ENCODE results near the gene RIPK1.
A peak's percentile ranks its signal among the peaks of the same experiment; 100 is the strongest.
"Not testable (repeated sequence)": the region's sequence is repeated elsewhere in the genome, so short reads cannot be mapped to it uniquely, and the experiment has no call there.

The RIPK1 gene

DNA sequence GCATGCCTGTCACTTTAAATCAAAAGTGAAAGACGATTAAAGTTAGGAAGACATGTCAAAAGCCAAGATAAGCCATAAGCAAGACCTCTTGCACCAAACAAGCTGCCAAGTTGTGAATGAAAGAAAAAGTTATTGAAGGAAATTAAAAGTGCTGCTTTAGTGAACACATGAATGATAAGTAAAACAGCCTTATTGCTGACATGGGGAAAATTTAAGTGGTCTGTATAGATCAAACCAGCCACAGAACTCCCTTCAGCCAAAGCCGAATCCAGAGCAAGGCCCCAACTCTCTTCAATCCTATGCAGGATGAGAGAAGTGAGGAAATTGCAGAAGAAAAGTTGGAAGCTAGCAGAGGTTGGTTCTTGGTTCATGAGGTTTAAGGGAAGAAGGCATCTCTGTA lies 9.3 kb upstream of the RIPK1 start:
- no peak for DNase-seq (ENCODE audit: low read depth)
- TF ChIP-seq, protein P1, sequence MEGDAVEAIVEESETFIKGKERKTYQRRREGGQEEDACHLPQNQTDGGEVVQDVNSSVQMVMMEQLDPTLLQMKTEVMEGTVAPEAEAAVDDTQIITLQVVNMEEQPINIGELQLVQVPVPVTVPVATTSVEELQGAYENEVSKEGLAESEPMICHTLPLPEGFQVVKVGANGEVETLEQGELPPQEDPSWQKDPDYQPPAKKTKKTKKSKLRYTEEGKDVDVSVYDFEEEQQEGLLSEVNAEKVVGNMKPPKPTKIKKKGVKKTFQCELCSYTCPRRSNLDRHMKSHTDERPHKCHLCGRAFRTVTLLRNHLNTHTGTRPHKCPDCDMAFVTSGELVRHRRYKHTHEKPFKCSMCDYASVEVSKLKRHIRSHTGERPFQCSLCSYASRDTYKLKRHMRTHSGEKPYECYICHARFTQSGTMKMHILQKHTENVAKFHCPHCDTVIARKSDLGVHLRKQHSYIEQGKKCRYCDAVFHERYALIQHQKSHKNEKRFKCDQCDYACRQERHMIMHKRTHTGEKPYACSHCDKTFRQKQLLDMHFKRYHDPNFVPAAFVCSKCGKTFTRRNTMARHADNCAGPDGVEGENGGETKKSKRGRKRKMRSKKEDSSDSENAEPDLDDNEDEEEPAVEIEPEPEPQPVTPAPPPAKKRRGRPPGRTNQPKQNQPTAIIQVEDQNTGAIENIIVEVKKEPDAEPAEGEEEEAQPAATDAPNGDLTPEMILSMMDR (IDR thresholded peaks at IDR 0.05; ENCODE audit: control insufficient read depth, extremely low read depth, insufficient read depth) = no peak
- H3K4me3 ChIP-seq (ENCODE audit: low read depth, low read length) = no peak overlapping the region

DNA sequence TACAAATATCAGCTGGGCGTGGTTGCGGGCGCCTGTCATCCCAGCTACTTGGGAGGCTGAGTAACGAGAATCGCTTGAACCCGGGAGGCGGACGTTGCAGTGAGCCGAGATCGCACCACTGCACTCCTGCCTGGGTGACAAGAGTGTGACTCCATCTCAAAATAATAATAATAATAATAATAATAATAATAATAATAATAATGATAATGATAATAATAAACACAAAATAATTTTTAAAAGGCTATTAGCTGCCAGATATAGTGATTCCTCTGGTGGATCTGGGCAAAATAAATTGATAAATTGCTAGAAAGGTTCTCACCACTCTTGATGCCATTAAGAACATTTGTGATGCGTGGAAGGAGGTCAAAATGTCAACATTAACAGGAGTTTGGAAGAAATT lies 8.2 kb upstream of the RIPK1 start:
- not testable (repeated sequence) for H3K4me3 ChIP-seq (ENCODE audit: low read depth, low read length); DNase-seq (ENCODE audit: low read depth)

DNA sequence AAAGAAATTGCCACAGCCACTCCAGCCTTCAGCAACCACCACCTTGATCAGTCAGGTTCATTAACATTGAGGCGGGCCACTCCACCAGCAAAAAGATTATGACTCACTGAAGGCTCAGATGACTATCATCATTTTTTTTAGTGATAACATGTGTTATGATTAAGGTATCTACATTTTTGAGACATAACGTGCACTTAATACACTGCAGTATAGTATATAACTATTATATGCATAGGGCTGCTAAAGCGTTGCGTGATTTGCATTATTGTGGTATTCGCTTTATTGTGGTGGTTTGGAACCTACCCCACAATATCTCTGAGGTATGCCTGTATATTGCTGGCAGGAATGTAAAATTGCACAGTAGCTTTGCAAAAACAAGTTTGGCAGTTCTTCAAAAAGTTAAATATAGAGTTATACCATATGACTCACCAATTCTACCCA lies 6.8 kb upstream of the RIPK1 start:
- no peak for DNase-seq (ENCODE audit: low read depth)
- no peak overlapping the region for H3K4me3 ChIP-seq (ENCODE audit: low read depth, low read length)
- TF ChIP-seq, protein P1 (IDR thresholded peaks at IDR 0.05; ENCODE audit: control insufficient read depth, extremely low read depth, insufficient read depth) = no peak

DNA sequence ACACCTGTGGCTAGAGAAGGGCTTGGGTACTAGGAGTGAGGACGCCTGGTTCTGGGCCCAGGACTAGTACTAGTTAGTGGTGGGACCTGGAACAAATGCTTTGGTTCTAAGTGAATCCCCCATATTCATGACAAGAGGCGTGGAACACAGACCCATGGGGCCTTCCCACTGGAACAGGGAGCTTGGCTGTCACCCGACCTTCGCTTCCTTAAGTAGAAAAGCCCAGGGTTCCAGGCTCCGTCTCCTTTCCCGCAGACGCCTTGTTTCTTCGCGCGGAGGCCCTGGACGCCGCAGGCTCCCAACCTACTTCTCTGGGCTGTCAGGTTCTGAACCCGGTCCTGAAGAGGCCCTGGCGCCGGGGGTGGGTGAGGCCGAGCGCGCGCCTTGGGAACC lies 5.0 kb upstream of the RIPK1 start:
- peak overlapping the region; percentile 55 for H3K4me3 ChIP-seq (ENCODE audit: low read depth, low read length)
- DNase-seq (ENCODE audit: low read depth) = not testable (repeated sequence)

DNA sequence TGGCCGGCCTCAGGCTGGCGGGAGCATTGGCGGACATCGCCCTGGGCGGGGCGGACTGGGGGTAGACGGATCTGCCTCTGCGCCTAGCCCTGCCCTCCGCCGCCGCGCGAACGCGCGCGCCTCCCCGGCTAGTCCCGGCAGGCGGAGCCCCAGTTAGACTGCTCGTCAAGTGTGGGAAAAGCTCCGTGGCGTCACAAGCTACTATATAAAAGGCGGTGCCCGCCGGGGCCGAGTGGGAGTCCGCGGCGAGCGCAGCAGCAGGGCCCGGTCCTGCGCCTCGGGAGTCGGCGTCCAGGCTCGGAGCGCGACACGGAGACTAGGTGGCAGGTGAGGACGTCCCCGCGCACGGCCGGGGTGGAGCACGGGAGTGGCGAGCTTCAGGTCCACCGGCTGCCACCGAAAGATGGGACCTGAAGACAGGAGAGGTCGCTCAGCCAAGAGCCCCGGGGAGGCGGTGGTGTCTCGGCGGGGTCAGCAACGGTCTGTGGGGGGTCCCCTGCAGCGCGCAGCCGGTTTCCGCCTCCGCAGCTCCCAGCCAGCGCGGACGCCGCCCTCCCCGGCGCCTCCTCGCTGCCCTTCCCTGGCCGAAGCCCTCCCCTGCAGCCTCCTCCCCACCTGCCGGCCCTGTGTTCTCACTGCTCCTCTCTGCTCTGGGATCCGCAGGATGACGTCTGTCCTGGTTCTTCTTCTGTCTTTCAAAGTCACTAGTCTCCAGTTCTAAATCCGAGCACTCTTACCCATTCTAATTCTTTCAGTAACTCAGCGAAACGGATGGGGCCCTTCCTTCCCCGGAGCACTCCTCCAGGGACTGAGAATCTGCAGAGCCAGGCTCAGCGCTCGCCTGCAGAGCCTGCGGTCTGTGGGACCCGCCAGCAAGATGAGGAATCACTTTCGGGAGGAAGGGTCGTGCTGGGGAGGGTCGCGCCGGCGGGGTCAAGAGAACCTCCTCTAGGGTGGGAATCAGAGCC lies 4.3 kb upstream of the RIPK1 start:
- DNase-seq (ENCODE audit: low read depth) = peak; percentile 56
- TF ChIP-seq, protein P1 (IDR thresholded peaks at IDR 0.05; ENCODE audit: control insufficient read depth, extremely low read depth, insufficient read depth) = no peak

DNA sequence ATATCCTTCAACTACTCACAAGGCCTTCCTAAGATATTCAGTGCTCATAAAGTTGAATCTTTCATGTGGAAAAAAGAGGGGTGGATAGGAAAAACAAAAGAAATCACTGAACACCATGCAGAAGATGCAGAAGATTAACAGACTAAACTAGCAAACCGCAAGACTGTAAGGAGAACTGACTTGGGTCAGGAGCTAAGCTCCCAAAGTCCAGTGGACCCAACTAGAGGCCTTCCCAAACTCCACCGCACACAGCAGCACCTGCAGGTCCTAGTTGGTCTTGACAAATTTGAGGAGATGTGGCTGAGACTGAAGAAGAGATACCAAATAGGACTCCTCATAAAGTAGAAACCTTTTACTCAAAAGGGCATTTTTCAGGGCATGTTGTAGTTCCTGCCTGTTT lies 3.3 kb downstream of the RIPK1 start:
- H3K4me3 ChIP-seq (ENCODE audit: low read depth, low read length) = no peak overlapping the region
- TF ChIP-seq, protein P1 (IDR thresholded peaks at IDR 0.05; ENCODE audit: control insufficient read depth, extremely low read depth, insufficient read depth) = no peak
- no peak for DNase-seq (ENCODE audit: low read depth)

More for the DNA sequence above, 4.3 kb upstream of the RIPK1 start:
- H3K4me3 ChIP-seq (ENCODE audit: low read depth, low read length) = peak overlapping the region; percentile 55

DNA sequence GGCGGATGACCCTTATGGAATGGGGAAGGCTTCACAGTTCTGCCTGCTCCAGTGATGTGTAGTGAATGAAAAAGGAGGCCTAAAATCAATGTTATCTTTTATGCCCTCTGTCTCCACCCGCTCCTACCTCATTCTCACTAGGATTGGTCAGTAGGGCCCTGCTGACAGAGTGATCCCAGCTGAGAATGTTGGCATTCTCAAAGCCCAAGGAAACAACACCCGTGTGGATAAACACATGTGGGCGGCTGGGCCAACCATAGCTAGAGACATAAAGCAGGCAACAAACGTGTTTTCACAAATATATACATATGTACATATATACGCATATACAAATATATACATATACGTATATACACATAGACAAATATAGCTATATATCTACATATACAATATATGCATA lies 4.5 kb downstream of the RIPK1 start:
- no peak overlapping the region for H3K4me3 ChIP-seq (ENCODE audit: low read depth, low read length)
- TF ChIP-seq, protein P1 (IDR thresholded peaks at IDR 0.05; ENCODE audit: control insufficient read depth, extremely low read depth, insufficient read depth) = no peak
- DNase-seq (ENCODE audit: low read depth) = no peak

DNA sequence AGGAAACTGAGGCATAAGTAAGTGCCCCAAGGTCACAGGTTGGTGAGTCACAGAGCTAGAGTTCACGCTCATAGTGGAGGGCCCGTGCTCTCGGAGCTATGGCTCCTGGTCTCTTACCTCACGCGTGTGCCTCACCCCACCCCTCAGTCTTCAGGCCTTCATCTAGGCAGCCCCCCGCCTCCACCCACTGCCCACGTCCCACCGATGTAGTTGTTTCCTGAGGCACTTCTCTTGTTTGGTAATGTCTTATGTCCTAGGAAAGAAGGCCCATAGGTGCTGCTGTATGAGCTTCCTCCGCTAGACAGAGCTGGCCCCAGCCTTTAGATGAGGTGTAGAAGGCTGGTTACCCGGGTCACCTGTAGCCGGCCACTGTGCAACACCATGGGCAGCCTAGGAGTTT lies 5.1 kb downstream of the RIPK1 start:
- TF ChIP-seq, protein P1 (IDR thresholded peaks at IDR 0.05; ENCODE audit: control insufficient read depth, extremely low read depth, insufficient read depth) = no peak
- H3K4me3 ChIP-seq (ENCODE audit: low read depth, low read length) = no peak overlapping the region
- DNase-seq (ENCODE audit: low read depth) = no peak
